GM03348 (cell line): ENCODE results near the gene VAMP3.

Source experiments
- DNase-seq: peaks from one replicate; pipeline ENCODE4 v3.0.0; 2012; ENCODE audit warnings: low spot score

Gene VAMP3

GRCh38 chr1:7813677-7814373, 42.7 kb downstream of the VAMP3 start:
- DNase-seq, result no peak

- no peak for DNase-seq
These were observed 50.2 kb downstream of the VAMP3 start for GRCh38 chr1:7821282-7821681.

- no peak for DNase-seq
These were observed 53.6 kb downstream of the VAMP3 start for GRCh38 chr1:7824701-7825100.

GRCh38 chr1:7826363-7826762, 55.3 kb downstream of the VAMP3 start:
- DNase-seq, result no peak

GRCh38 chr1:7827126-7827955, 56.2 kb downstream of the VAMP3 start:
- no peak for DNase-seq
